HEK293 (cell line): Measurements from ENCODE around the gene VPS54.
A peak's percentile ranks its signal among the peaks of the same experiment; 100 is the strongest.

Experiments
- CTCF ChIA-PET: fragments of 350-600 bp; formaldehyde crosslinking; extraction: SDS; loops from one replicate; lab custom pipeline; 2021; ENCODE audit warnings: antibody characterized with exemption; lab: Yijun Ruan, JAX
- POLR2A ChIA-PET: fragments of 300-600 bp; formaldehyde crosslinking; extraction: SDS; loops from one replicate; lab custom pipeline; 2020; ENCODE audit warnings: antibody characterized with exemption, inconsistent platforms; lab: Yijun Ruan, JAX
- H3K27ac ChIP-seq: fragments of 200-500 bp; sonication (Bioruptor generic); 2 replicates; pipeline ENCODE4 v1.5.1; 2014; ENCODE audit warnings: low read depth, low read length, control low read depth, inconsistent platforms; ENCODE audit errors: extremely low read depth
- H3K36me3 ChIP-seq, 2 experiments: fragments of 200-500 bp in 1 of 2; sonication (Bioruptor generic) in 1 of 2; 1 replicate in 1 of 2; 2 replicates in 1 of 2; pipeline ENCODE4 v1.5.1; 2014 to 2017; ENCODE audit warnings: inconsistent platforms in 2 of 2, low read length in 2 of 2; ENCODE audit not compliant: control insufficient read depth in 2 of 2, insufficient read depth in 1 of 2
- H3K4me1 ChIP-seq: fragments of 200-500 bp; sonication (Bioruptor generic); 2 replicates; pipeline ENCODE4 v1.5.1; 2014; ENCODE audit warnings: mild to moderate bottlenecking, low read length, inconsistent platforms; ENCODE audit not compliant: control insufficient read depth, insufficient read depth
- H3K4me3 ChIP-seq: 2 replicates; pipeline ENCODE4 v1.5.1; 2011; ENCODE audit warnings: low read depth, mild to moderate bottlenecking, control low read depth, low read length, moderate library complexity
- H3K9me3 ChIP-seq: fragments of 200-500 bp; sonication (Bioruptor generic); 2 replicates; pipeline ENCODE4 v1.5.1; 2014; ENCODE audit warnings: low read depth, low read length, inconsistent platforms; ENCODE audit not compliant: control insufficient read depth, insufficient read depth
- GLIS2 ChIP-seq: fragments of 450-650 bp; formaldehyde crosslinking; IDR thresholded peaks from 2 replicates; pipeline ENCODE4 v1.5.1; 2016; ENCODE audit warnings: missing biosample characterization, missing genetic modification characterization
- ZBTB7A ChIP-seq: fragments of 450-650 bp; formaldehyde crosslinking; IDR thresholded peaks from 2 replicates; pipeline ENCODE4 v1.5.1; 2016; ENCODE audit warnings: low read depth, missing biosample characterization, missing genetic modification characterization
- ZFP69B ChIP-seq: fragments of 450-650 bp; formaldehyde crosslinking; IDR thresholded peaks from 2 replicates; pipeline ENCODE4 v1.5.1; 2016; ENCODE audit warnings: missing biosample characterization, missing genetic modification characterization
- ZIC2 ChIP-seq: fragments of 450-650 bp; formaldehyde crosslinking; IDR thresholded peaks from 2 replicates; pipeline ENCODE4 v1.5.1; 2016; ENCODE audit warnings: missing biosample characterization, missing genetic modification characterization
- ZNF211 ChIP-seq: fragments of 450-650 bp; formaldehyde crosslinking; IDR thresholded peaks from 2 replicates; pipeline ENCODE4 v1.5.1; 2016; ENCODE audit warnings: low read depth, missing biosample characterization, missing genetic modification characterization
- ZNF221 ChIP-seq: fragments of 450-650 bp; formaldehyde crosslinking; IDR thresholded peaks from 2 replicates; pipeline ENCODE4 v1.5.1; 2017; ENCODE audit warnings: missing biosample characterization, missing genetic modification characterization, borderline replicate concordance
- ZNF335 ChIP-seq: fragments of 450-650 bp; formaldehyde crosslinking; conservative IDR thresholded peaks from 2 replicates; pipeline ENCODE4 v1.5.1; 2016; ENCODE audit warnings: missing biosample characterization, missing genetic modification characterization
- ZNF354C ChIP-seq: fragments of 450-650 bp; formaldehyde crosslinking; IDR thresholded peaks from 2 replicates; pipeline ENCODE4 v1.5.1; 2016; ENCODE audit warnings: missing biosample characterization, missing genetic modification characterization, low read depth, borderline replicate concordance
- ZNF394 ChIP-seq: fragments of 450-650 bp; formaldehyde crosslinking; IDR thresholded peaks from 2 replicates; pipeline ENCODE4 v1.5.1; 2016; ENCODE audit warnings: missing biosample characterization, missing genetic modification characterization, mild to moderate bottlenecking, moderate library complexity, borderline replicate concordance
- ZNF521 ChIP-seq: fragments of 450-650 bp; formaldehyde crosslinking; IDR thresholded peaks from 2 replicates; pipeline ENCODE4 v1.5.1; 2017; ENCODE audit warnings: missing biosample characterization, mild to moderate bottlenecking, missing genetic modification characterization
- ZNF529 ChIP-seq: fragments of 450-650 bp; formaldehyde crosslinking; IDR thresholded peaks from 2 replicates; pipeline ENCODE4 v1.5.1; 2017; ENCODE audit warnings: missing genetic modification characterization, missing biosample characterization; ENCODE audit not compliant: insufficient replicate concordance
- ZNF701 ChIP-seq: fragments of 450-650 bp; formaldehyde crosslinking; IDR thresholded peaks from 2 replicates; pipeline ENCODE4 v1.5.1; 2016; ENCODE audit warnings: missing biosample characterization, missing genetic modification characterization
- ZNF837 ChIP-seq: fragments of 450-650 bp; formaldehyde crosslinking; IDR thresholded peaks from 2 replicates; pipeline ENCODE4 v1.5.1; 2016; ENCODE audit warnings: missing biosample characterization, missing genetic modification characterization
- TF ChIP-seq, protein P1 (sequence below): fragments of 450-650 bp; formaldehyde crosslinking; IDR thresholded peaks from 2 replicates; pipeline ENCODE4 v1.5.1; 2016; ENCODE audit warnings: missing biosample characterization, missing genetic modification characterization
- TF ChIP-seq, protein P2 (sequence below): fragments of 450-650 bp; formaldehyde crosslinking; IDR thresholded peaks from 2 replicates; pipeline ENCODE4 v1.5.1; 2016; ENCODE audit warnings: missing biosample characterization, missing genetic modification characterization

VPS54 gene

DNA sequence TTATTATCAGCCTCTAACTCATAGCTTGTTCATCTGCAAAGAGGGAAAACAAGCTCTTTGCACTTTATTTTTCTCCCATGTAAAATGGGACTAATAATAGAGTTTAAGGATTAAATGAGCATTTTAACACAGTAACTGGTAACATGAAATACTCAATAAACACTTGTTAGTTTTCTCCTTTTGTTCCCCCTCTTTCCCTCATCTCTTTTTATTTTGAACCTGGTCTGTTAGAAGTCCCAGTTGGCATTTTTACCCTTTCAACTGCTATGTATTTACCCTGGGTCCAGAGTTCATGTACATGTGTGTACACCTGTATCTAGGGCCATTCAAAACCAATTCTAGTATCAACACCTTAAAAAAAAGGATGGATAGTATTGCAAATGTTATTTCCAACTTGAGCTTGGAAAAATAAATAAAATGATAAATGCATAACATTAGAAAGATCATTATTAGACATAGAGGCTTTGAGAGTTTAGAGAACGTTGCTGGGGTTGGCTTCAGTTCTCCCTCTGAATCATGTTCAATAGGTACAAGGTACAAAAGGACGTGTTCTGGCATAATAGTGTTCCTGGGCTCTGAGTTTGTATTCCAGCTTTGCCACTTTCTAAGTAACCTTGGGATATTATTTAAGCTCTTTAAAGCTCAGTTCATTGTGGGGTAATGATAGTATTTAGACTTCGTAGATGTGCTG is 5.2 kb upstream of the VPS54 start:
- Histone ChIP-seq H3K4me3 (no peak overlapping the region), H3K27ac (no peak overlapping the region), H3K9me3 (no peaks in the 10 kb centered on the region), H3K36me3 (no peaks in the 10 kb centered on the region), H3K4me1 (no peaks in the 10 kb centered on the region; the same call in 1 of the 2 replicates)
- no peak for TF ChIP-seq ZNF701 (tag by site-specific recombination)
- TF ChIP-seq, protein P1, sequence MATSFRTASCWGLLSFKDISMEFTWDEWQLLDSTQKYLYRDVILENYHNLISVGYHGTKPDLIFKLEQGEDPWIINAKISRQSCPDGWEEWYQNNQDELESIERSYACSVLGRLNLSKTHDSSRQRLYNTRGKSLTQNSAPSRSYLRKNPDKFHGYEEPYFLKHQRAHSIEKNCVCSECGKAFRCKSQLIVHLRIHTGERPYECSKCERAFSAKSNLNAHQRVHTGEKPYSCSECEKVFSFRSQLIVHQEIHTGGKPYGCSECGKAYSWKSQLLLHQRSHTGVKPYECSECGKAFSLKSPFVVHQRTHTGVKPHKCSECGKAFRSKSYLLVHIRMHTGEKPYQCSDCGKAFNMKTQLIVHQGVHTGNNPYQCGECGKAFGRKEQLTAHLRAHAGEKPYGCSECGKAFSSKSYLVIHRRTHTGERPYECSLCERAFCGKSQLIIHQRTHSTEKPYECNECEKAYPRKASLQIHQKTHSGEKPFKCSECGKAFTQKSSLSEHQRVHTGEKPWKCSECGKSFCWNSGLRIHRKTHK, result no peak
- no peak for TF ChIP-seq ZNF837
- TF ChIP-seq ZNF211 (tag by site-specific recombination), result no peak
- no peak for TF ChIP-seq ZFP69B (tag by site-specific recombination)
- no peak for TF ChIP-seq ZNF529
- TF ChIP-seq ZNF354C, result no peak
- TF ChIP-seq ZNF394, result no peak
- TF ChIP-seq GLIS2 (tag by site-specific recombination), result no peak
- CTCF ChIA-PET, result no interaction called here
- POLR2A ChIA-PET, result no interaction called here

DNA sequence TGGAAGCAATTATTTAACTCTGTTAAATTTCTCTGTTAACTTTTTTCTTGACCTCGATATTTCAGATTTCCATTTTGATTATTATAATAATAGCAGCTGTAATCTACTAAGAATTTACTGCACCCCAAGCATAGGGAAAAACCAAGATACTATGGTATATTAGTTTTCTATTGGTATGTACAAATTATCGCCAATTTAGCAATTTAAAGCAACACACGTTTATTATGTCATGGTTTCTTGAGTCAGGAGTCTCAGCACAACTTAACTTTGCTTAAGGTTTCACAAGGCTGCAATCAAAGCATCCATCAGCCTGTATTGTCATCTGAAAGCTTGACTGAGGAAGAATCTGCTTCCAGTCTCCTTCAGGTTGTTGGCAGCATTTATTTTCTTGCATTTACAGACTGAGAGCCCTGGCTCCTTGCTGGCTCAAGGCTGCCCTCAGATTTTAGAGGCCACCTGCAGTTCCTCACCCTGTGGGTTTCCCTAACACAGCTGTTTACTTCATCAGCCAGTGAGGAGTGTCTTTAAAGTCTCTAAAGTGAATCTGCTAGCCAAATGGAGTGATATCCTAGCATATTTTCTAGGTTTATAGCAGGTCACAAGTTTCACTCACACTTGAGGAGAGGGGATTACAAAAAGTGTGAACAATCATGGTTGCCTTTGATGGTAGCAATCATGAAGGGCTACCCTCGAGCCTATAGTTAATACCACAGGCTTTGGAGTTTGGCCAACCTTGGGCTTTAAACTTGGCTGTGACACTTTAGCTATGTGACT is 4.4 kb upstream of the VPS54 start:
- no peaks in the 10 kb centered on the region; the same call in 1 of the 2 replicates for H3K4me1 ChIP-seq
- H3K36me3 ChIP-seq, result no peaks in the 10 kb centered on the region
- H3K4me3 ChIP-seq, result no peak overlapping the region
- no peak overlapping the region for H3K27ac ChIP-seq
- H3K9me3 ChIP-seq, result no peaks in the 10 kb centered on the region
- TF ChIP-seq ZIC2 (peak; percentile 18; the same call in 1 of the 2 replicates), ZNF521 (no peak), ZNF335 (tag by site-specific recombination) (0 out of 2 replicates have a peak, but pooled peaks have one; percentile 20)
- ChIA-PET POLR2A (interaction anchor here (0.8 kb wide), 1 partner anchor 843 kb away, joined by 4 read pairs; no protein-coding TSS in a partner anchor), CTCF (interaction anchor here (0.9 to 1.1 kb wide), 2 partner anchors 75 to 325 kb away, joined by 3 read pairs; no protein-coding TSS in a partner anchor)

DNA sequence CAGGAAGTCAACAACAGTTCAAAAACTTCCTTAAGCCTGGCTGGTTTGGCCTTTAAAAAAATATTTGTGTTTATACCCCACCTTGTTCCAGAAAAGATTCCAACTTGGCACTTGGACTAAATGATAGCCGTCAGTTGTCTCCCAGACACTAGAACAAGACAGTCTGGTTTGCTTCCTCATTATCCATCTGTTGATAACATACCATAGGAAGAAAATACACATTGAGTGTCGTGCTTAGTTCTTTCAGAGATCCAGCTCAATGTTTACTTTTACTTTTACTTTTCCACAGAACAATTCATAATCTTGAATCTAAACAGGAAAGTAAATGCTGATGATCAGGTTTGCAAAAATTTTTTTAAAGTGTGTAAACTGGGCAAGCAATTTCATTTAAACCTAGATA is 2.4 kb upstream of the VPS54 start:
- no peak overlapping the region for H3K4me3 ChIP-seq
- POLR2A ChIA-PET, result no interaction called here
- H3K4me1 ChIP-seq, result no peaks in the 10 kb centered on the region; the same call in 1 of the 2 replicates
- H3K27ac ChIP-seq, result no peak overlapping the region
- TF ChIP-seq ZBTB7A (no peak), ZNF221 (tag by site-specific recombination) (no peak)
- TF ChIP-seq, protein P2, sequence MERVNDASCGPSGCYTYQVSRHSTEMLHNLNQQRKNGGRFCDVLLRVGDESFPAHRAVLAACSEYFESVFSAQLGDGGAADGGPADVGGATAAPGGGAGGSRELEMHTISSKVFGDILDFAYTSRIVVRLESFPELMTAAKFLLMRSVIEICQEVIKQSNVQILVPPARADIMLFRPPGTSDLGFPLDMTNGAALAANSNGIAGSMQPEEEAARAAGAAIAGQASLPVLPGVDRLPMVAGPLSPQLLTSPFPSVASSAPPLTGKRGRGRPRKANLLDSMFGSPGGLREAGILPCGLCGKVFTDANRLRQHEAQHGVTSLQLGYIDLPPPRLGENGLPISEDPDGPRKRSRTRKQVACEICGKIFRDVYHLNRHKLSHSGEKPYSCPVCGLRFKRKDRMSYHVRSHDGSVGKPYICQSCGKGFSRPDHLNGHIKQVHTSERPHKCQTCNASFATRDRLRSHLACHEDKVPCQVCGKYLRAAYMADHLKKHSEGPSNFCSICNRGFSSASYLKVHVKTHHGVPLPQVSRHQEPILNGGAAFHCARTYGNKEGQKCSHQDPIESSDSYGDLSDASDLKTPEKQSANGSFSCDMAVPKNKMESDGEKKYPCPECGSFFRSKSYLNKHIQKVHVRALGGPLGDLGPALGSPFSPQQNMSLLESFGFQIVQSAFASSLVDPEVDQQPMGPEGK (tag by site-specific recombination), result no peak
- H3K36me3 ChIP-seq, result no peaks in the 10 kb centered on the region
- no peaks in the 10 kb centered on the region for H3K9me3 ChIP-seq
- CTCF ChIA-PET, result interaction anchor here (0.5 to 1.6 kb wide), 5 partner anchors 32 to 541 kb away, joined by 3 to 4 read pairs (median 4); no protein-coding TSS in a partner anchor
